GM12873 (cell line): ENCODE data around the gene AMPD3.

ENCODE experiments used
- TF ChIP-seq, protein P1 (sequence below): IDR thresholded peaks from 2 replicates; pipeline ENCODE4 v1.5.1; 2012; ENCODE audit warnings: low read depth, mild to moderate bottlenecking, moderate library complexity, low read length, control low read depth; ENCODE audit not compliant: insufficient read depth; ENCODE audit errors: missing control alignments

Gene AMPD3

DNA sequence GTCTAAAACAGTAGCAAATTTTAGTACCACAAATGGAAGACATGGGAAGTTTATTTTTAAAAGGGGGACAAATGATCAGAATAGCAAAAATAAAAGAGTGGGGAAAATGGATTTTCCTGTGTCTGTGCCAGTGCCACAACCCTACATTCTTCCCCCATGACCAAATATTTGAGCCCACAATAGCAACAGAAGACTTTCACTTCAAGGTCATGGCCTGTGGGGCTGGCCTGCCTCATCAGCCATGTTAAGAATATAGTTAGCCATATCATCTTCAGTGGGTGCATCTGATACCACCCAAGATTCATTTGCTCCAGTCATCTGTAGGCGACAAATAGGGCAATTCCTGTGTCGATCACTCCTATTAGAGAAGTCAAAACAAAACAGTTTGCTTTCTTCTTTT lies 59.6 kb downstream of the AMPD3 start:
- TF ChIP-seq, protein P1, sequence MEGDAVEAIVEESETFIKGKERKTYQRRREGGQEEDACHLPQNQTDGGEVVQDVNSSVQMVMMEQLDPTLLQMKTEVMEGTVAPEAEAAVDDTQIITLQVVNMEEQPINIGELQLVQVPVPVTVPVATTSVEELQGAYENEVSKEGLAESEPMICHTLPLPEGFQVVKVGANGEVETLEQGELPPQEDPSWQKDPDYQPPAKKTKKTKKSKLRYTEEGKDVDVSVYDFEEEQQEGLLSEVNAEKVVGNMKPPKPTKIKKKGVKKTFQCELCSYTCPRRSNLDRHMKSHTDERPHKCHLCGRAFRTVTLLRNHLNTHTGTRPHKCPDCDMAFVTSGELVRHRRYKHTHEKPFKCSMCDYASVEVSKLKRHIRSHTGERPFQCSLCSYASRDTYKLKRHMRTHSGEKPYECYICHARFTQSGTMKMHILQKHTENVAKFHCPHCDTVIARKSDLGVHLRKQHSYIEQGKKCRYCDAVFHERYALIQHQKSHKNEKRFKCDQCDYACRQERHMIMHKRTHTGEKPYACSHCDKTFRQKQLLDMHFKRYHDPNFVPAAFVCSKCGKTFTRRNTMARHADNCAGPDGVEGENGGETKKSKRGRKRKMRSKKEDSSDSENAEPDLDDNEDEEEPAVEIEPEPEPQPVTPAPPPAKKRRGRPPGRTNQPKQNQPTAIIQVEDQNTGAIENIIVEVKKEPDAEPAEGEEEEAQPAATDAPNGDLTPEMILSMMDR, result no peak

DNA sequence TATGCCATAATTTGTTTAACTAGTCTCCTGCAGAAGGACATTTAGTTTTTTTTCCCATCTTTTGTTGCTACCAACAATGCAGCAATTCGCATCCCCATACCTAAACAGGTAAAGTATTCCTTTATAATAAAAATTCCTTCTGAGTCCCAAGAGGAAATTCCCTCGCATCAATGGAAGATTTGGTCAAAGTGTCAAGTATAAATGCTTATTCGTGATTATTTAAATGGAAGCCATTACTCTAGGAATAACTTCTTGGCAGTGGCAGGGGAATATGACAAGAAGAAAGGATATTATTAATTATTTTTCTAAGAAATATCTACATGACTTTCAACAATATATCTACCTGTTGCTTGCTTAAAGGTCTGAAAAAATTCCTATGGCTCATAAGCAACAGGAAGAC lies 60.4 kb downstream of the AMPD3 start:
- TF ChIP-seq, protein P1, result no peak

DNA sequence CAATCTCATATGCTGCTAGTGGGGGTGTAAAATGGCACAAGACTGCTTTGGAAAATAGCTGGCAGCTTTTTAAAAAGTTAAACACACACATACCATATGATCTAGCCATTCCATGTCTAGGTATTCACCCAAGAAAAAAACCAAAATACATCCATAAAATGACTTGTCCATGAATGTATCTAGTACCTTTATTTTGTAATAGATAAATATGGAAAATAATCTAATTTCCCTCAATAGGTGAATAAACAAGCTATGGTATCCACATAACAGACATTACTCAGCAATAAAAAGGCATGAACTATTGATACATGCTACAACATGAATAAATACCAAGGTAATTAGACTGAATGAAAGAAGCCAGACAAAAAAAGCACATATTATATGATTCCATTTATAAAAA lies 63.1 kb downstream of the AMPD3 start:
- TF ChIP-seq, protein P1, result no peak

DNA sequence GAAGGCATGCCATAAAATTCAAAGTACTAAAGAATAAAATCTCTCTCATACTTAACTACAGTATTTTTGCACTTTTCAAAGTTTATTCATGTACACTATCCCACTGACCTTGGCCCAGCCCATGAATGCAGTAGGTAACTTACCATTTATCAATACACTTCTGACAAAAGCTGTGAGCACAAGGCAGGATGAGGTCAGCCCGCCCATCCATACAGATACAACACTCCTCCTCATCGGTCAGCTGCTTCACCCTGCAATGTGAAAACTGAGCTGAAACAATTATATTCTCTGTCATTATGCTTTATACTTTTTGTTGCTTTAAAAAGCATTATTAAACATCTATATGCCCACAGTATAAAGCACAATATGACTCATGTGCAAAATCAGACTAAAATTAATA lies 63.8 kb downstream of the AMPD3 start:
- TF ChIP-seq, protein P1, result no peak

DNA sequence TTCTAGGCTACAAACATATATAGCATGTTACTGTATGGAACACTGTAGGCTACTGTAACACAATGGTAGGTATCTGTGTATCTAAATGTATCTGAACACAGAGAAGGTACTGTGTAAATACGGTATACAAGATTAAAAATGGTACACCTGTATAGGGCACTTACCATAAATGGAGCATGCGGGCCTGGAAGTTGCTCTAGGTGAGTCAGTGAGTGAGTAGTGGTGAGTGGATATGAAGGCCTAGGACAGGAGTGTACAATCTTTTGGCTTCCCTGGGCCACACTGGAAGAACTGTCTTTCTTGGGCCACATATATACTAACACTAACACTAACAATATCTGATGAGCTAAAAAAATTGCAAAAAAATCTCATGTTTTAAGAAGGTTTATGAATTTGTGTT lies 64.6 kb downstream of the AMPD3 start:
- TF ChIP-seq, protein P1, result no peak

DNA sequence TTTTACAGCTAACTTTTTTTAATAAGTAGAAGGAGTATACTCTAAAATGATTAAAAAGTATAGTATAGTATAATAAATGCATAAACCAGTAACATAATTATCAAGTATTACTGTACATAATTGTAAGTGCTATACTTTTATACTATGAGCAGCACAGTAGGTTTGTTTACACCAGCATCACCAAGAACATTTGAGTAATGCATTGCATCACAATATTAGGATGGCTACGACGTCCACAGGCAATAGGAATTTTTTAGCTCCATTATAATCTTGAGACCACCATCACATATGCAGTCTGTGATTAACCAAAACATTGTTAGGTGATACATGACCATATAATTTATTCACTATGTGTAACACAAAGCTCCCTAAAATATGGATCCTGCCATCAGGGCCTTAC lies 65.5 kb downstream of the AMPD3 start:
- TF ChIP-seq, protein P1, result no peak

DNA sequence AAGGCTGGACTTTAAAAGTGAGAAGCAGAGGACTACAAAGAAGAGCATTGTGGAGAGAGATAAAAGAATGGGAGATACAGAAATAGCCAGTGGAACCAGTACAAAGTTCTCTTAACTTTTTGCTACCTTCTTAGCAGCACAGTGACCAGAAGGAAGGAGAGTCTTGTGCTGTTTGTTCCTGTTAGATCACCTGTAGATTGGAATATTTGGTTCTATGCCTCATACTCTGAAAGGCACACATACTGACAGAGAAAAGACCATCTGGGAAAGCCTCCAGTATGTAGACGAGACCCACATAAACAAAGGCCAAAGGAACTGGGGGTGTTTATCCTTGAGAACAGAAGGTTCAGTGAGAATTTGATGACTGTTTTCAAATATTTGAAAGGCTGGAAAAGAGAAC lies 67.2 kb downstream of the AMPD3 start:
- TF ChIP-seq, protein P1, result no peak
